ENCODE results near the gene TPT1. TPM values are rescaled to one million over a fixed set of nuclear protein-coding genes. Genes with fewer than 3 reads are reported as not detected.

The TPT1 gene
- polyA plus RNA-seq, 1 of the 3 experiments (the other 2 are of a cell fraction): 1,919 TPM

GRCh38 chr13:45303866-45304265 is 37.1 kb downstream of the TPT1 start (continued):
- TF ChIP-seq, protein P1, sequence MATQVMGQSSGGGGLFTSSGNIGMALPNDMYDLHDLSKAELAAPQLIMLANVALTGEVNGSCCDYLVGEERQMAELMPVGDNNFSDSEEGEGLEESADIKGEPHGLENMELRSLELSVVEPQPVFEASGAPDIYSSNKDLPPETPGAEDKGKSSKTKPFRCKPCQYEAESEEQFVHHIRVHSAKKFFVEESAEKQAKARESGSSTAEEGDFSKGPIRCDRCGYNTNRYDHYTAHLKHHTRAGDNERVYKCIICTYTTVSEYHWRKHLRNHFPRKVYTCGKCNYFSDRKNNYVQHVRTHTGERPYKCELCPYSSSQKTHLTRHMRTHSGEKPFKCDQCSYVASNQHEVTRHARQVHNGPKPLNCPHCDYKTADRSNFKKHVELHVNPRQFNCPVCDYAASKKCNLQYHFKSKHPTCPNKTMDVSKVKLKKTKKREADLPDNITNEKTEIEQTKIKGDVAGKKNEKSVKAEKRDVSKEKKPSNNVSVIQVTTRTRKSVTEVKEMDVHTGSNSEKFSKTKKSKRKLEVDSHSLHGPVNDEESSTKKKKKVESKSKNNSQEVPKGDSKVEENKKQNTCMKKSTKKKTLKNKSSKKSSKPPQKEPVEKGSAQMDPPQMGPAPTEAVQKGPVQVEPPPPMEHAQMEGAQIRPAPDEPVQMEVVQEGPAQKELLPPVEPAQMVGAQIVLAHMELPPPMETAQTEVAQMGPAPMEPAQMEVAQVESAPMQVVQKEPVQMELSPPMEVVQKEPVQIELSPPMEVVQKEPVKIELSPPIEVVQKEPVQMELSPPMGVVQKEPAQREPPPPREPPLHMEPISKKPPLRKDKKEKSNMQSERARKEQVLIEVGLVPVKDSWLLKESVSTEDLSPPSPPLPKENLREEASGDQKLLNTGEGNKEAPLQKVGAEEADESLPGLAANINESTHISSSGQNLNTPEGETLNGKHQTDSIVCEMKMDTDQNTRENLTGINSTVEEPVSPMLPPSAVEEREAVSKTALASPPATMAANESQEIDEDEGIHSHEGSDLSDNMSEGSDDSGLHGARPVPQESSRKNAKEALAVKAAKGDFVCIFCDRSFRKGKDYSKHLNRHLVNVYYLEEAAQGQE (IDR thresholded peaks at IDR 0.05; ENCODE audit: low read depth, low read length): no peak
- TF ChIP-seq SMC3 (IDR thresholded peaks at IDR 0.05; ENCODE audit: low read depth, low read length) (no peak), GABPA (IDR thresholded peaks at IDR 0.05; ENCODE audit: low read depth) (no peak), EZH2phosphoT487 (IDR thresholded peaks at IDR 0.05; ENCODE audit: borderline replicate concordance, low read depth) (no peak), FOSL2 (IDR thresholded peaks at IDR 0.05; ENCODE audit: borderline replicate concordance, low read depth) (no peak)

GRCh38 chr13:45303026-45303425 is 38.0 kb downstream of the TPT1 start:
- no peak overlapping the region for H2AFZ ChIP-seq (ENCODE audit: low read depth)
- H3K4me1 ChIP-seq (ENCODE audit: control insufficient read depth in 1 of 2, insufficient read depth in 2 of 2, low read depth in 1 of 2, low read length in 1 of 2): no peaks in the 10 kb centered on the region; a peak in 1 of 4 replicates
- CTCF ChIA-PET: interaction anchor here (1.2 to 4.2 kb wide), 3 partner anchors 22 to 256 kb away, joined by 3 to 34 read pairs (median 8); no protein-coding TSS in a partner anchor

More at GRCh38 chr13:45303026-45303425, 38.0 kb downstream of the TPT1 start:
- POLR2A ChIA-PET: no interaction called here
- TF ChIP-seq MXI1 (IDR thresholded peaks at IDR 0.05; ENCODE audit: low read depth, low read length) (no peak), EP300 (IDR thresholded peaks at IDR 0.05; ENCODE audit: borderline replicate concordance in 1 of 2, low read depth in 1 of 2, low read length in 1 of 2) (no peak), POLR2AphosphoS5 (IDR thresholded peaks at IDR 0.05; ENCODE audit: low read depth, low read length) (no peak), JUND (IDR thresholded peaks at IDR 0.05) (no peak), RCOR1 (IDR thresholded peaks at IDR 0.05; ENCODE audit: low read length) (no peak), TCF12 (IDR thresholded peaks at IDR 0.05) (no peak)
- TF ChIP-seq, protein P2, sequence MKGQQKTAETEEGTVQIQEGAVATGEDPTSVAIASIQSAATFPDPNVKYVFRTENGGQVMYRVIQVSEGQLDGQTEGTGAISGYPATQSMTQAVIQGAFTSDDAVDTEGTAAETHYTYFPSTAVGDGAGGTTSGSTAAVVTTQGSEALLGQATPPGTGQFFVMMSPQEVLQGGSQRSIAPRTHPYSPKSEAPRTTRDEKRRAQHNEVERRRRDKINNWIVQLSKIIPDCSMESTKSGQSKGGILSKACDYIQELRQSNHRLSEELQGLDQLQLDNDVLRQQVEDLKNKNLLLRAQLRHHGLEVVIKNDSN (IDR thresholded peaks at IDR 0.05; ENCODE audit: borderline replicate concordance, low read depth): no peak
- TF ChIP-seq, protein P3, sequence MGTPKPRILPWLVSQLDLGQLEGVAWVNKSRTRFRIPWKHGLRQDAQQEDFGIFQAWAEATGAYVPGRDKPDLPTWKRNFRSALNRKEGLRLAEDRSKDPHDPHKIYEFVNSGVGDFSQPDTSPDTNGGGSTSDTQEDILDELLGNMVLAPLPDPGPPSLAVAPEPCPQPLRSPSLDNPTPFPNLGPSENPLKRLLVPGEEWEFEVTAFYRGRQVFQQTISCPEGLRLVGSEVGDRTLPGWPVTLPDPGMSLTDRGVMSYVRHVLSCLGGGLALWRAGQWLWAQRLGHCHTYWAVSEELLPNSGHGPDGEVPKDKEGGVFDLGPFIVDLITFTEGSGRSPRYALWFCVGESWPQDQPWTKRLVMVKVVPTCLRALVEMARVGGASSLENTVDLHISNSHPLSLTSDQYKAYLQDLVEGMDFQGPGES (IDR thresholded peaks at IDR 0.05; ENCODE audit: low read depth, low read length): no peak
- no peaks in the 10 kb centered on the region for H3K79me2 ChIP-seq (ENCODE audit: insufficient read depth)
- H3K27ac ChIP-seq (ENCODE audit: low read depth in 2 of 2, low read length in 1 of 2): no peak overlapping the region
- H3K9me2 ChIP-seq: no peaks in the 10 kb centered on the region
- no peak overlapping the region for H3K4me2 ChIP-seq
- no peak overlapping the region for H3K4me3 ChIP-seq (ENCODE audit: low read depth in 2 of 2, low read length in 1 of 2)
- 91% methylated on average over 2 of the region's 2 CpGs for WGBS (ENCODE audit: low lambda C conversion rate)
- H3K9ac ChIP-seq: no peak overlapping the region
- no peaks in the 10 kb centered on the region for H3F3A ChIP-seq (replicated peaks; ENCODE audit: insufficient read depth)
- H4K20me1 ChIP-seq (ENCODE audit: insufficient read depth): no peaks in the 10 kb centered on the region
- H3K36me3 ChIP-seq (replicated peaks in 1 of 2; ENCODE audit: control insufficient read depth in 1 of 2, insufficient read depth in 2 of 2, low read length in 1 of 2): no peaks in the 10 kb centered on the region
- DNase-seq: no peak
- no peaks in the 10 kb centered on the region for H3K9me3 ChIP-seq
- H3K27me3 ChIP-seq (ENCODE audit: insufficient read depth): no peaks in the 10 kb centered on the region
